ENCODE data around the gene LRRC8B. TPM values are rescaled to one million over a fixed set of nuclear protein-coding genes. Genes with fewer than 3 reads are reported as not detected.

LRRC8B gene
- total and polyA plus RNA-seq, 9 of the 15 experiments (the other 6 are each of a cell fraction or from before 2014, with no cell fraction given), result 4.3 to 43.7 (median 14.4) TPM

- no peak overlapping the region for H3K27ac ChIP-seq (ENCODE audit: extremely low read depth, low read depth, low read length)
- WGBS (ENCODE audit: insufficient coverage, low coverage, missing lambda C conversion rate), result 11% methylated on average over 2 of the region's 2 CpGs
- FAIRE-seq (no peak), ATAC-seq (no peak), DNase-seq (ENCODE audit: extremely low read depth in 1 of 4, low spot score in 3 of 4) (no peak)
- no peaks in the 10 kb centered on the region for H3K4me1 ChIP-seq (replicated peaks in 1 of 2; ENCODE audit: control insufficient read depth in 2 of 2, insufficient read depth in 2 of 2, low read length in 2 of 2)
- no peak overlapping the region for H3K4me3 ChIP-seq
- CTCF ChIA-PET (ENCODE audit: low intra/inter-chr PET ratio), result no interaction called here
- H2AFZ ChIP-seq (ENCODE audit: low read depth, low read length), result no peak overlapping the region
- TF ChIP-seq STAT6 (CRISPR knock-in tag; IDR thresholded peaks at IDR 0.05), result no peak
- no peak for TF ChIP-seq MXI1 (IDR thresholded peaks at IDR 0.05; ENCODE audit: low read depth, low read length)
- TF ChIP-seq POLR2B (IDR thresholded peaks at IDR 0.05; ENCODE audit: low read depth, partially characterized antibody), result no peak
- TF ChIP-seq MIER1 (IDR thresholded peaks at IDR 0.05; ENCODE audit: low read depth), result no peak
- no peak for TF ChIP-seq KAT8 (IDR thresholded peaks at IDR 0.05; ENCODE audit: low read depth)
- in situ Hi-C loops (cut with MboI), result loop anchor here (10.0 kb wide), 1 partner anchor 277 kb away; no protein-coding TSS in a partner anchor
- POLR2A ChIA-PET, result interaction anchor here (0.7 to 1.3 kb wide), 3 partner anchors 10 to 344 kb away, joined by 3 to 4 read pairs (median 4); no protein-coding TSS in a partner anchor
- no peaks in the 10 kb centered on the region; a peak in 2 of 5 replicates for H3K27me3 ChIP-seq (ENCODE audit: control insufficient read depth in 2 of 2, insufficient read depth in 2 of 2, low read length in 2 of 2)
- BruUV-seq (replicated peaks), result no TSS peak
- intact Hi-C loops (cut with micrococcal nuclease), result loop anchor here (10.0 kb wide), 1 partner anchor 497 kb away; no protein-coding TSS in a partner anchor
- H3K9me3 ChIP-seq (replicated peaks; ENCODE audit: control insufficient read depth, insufficient read depth, low read depth, low read length), result no peaks in the 10 kb centered on the region
- H3K36me3 ChIP-seq (ENCODE audit: control insufficient read depth, insufficient read depth, low read length), result no peaks in the 10 kb centered on the region
- no peak overlapping the region for H3K9ac ChIP-seq (ENCODE audit: insufficient read depth in 1 of 2, low read depth in 2 of 2, low read length in 2 of 2)
- no peak overlapping the region for H3K4me2 ChIP-seq (ENCODE audit: insufficient read depth, low read length)
- H4K20me1 ChIP-seq (replicated peaks; ENCODE audit: control insufficient read depth, insufficient read depth, low read length), result no peaks in the 10 kb centered on the region
- H3K9me1 ChIP-seq (ENCODE audit: control insufficient read depth, insufficient read depth, low read length), result no peaks in the 10 kb centered on the region
- H3K79me2 ChIP-seq (ENCODE audit: control insufficient read depth, insufficient read depth, low read length), result no peaks in the 10 kb centered on the region
Observed at GRCh38 chr1:89487972-89488371, 36.7 kb upstream of the LRRC8B start.
